Activated CD4-positive, alpha-beta T cell treated with anti-CD3 and anti-CD28 coated beads for 1 hour (primary cell): ENCODE results near the gene SDF4.

Source experiments
- DNase-seq: peaks from one replicate; pipeline ENCODE4 v3.0.0-alpha.2; 2020

SDF4 gene

GRCh38 chr1:1240822-1241587 is 9.2 kb upstream of the SDF4 start:
- no peak for DNase-seq

DNA sequence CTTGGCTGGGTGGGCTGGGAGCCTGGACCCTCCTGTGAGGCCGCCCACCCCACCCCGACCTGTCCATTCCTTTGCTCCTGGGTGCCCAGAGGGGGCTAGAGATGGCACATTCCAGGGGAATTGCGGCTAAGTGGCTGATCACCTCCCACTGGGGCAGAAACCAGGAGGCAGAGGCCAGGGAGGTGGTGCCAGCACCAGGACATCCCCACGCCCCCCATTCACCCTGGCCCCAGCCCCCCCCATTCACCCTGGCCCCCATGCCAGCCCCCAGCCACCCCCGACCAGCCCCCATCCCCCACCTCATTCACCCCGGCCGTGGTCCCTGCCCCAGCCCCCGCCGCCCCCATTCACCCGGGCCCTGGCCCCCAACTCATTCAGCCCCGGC is 8.5 kb upstream of the SDF4 start:
- no peak for DNase-seq

GRCh38 chr1:1239614-1240347 is 8.0 kb upstream of the SDF4 start:
- no peak for DNase-seq

GRCh38 chr1:1239227-1239613 is 7.4 kb upstream of the SDF4 start:
- no peak for DNase-seq

DNA sequence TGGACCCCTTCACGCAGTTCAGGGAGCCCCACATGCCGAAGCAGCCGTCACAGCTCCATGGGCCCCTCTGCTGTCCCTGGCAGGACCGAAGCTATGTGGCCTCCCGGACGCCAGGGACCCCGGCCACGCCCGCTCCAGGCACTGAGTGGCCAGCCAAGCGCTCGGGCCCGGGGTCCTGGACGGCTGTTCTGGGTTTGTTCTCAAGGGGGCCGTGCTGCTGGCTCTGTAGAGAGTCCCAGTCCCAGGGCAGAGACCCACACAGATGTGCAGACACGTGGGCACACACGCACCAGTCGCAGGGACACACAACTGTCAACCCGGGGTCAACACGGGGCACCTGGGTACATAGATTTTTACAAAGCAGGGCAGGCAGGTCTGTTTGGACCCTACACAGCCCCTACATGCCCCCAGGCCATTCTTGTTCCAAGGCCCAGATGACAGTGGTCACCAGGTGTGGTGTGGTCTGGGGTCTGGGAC is 6.9 kb upstream of the SDF4 start:
- DNase-seq: no peak

- DNase-seq: no peak
Measured at GRCh38 chr1:1237874-1238701, 6.3 kb upstream of the SDF4 start.

- no peak for DNase-seq
Measured at GRCh38 chr1:1236945-1237873, 5.4 kb upstream of the SDF4 start.

- no peak for DNase-seq
Measured at GRCh38 chr1:1236176-1236763, 4.5 kb upstream of the SDF4 start.

GRCh38 chr1:1235016-1235744 is 3.4 kb upstream of the SDF4 start:
- DNase-seq: no peak

GRCh38 chr1:1234180-1234808 is 2.5 kb upstream of the SDF4 start:
- DNase-seq: no peak

- DNase-seq: no peak
Measured at GRCh38 chr1:1233567-1233892, 1.7 kb upstream of the SDF4 start.

DNA sequence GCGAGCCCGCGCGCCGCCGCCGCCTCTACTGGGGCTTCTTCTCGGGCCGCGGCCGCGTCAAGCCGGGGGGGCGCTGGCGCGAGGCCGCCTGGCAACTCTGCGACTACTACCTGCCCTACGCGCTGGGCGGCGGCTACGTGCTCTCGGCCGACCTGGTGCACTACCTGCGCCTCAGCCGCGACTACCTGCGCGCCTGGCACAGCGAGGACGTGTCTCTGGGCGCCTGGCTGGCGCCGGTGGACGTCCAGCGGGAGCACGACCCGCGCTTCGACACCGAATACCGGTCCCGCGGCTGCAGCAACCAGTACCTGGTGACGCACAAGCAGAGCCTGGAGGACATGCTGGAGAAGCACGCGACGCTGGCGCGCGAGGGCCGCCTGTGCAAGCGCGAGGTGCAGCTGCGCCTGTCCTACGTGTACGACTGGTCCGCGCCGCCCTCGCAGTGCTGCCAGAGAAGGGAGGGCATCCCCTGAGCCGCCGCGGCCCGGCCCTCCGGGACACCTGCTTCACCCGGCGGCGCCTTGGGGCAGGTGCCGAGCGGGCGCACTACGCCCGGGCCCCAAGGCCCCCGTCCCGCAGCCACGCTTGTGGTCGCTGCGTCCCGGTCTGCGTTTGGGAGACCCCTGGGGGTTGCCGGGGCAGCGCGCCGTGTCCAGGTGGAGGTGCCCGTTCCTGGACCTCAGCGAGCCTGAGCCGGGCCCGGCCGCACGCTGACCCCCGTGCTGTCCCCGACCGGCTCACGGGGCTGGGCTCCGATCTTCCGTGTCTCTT is 1.2 kb upstream of the SDF4 start:
- DNase-seq: no peak

DNA sequence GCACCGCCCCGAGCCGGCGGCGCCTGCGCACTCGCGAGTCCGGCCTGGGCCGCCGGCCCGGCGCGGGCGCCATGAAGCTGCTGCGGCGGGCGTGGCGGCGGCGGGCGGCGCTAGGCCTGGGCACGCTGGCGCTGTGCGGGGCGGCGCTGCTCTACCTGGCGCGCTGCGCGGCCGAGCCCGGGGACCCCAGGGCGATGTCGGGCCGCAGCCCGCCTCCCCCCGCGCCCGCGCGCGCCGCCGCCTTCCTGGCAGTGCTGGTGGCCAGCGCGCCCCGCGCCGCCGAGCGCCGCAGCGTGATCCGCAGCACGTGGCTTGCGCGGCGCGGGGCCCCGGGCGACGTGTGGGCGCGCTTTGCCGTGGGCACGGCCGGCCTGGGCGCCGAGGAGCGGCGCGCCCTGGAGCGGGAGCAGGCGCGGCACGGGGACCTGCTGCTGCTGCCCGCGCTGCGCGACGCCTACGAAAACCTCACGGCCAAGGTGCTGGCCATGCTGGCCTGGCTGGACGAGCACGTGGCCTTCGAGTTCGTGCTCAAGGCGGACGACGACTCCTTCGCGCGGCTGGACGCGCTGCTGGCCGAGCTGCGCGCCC is 501 bp upstream of the SDF4 start, which contains the start of gene B3GALT6:
B3GALT6 (plus strand) TSS at position 30 of the 588 bp plus-strand sequence; CDS start at position 72, 42 bp downstream.
- DNase-seq: no peak

- DNase-seq: no peak
Measured at GRCh38 chr1:1230656-1231399, 973 bp downstream of the SDF4 start.

GRCh38 chr1:1229770-1230169 is 2.0 kb downstream of the SDF4 start:
- no peak for DNase-seq

- DNase-seq: no peak
Measured at GRCh38 chr1:1228596-1229321, 3.0 kb downstream of the SDF4 start.

GRCh38 chr1:1228187-1228586 is 3.6 kb downstream of the SDF4 start:
- no peak for DNase-seq

GRCh38 chr1:1227386-1227785 is 4.4 kb downstream of the SDF4 start:
- no peak for DNase-seq
